PC-9 (cell line): ENCODE data around the gene ADPGK. TPM values are rescaled to one million over a fixed set of nuclear protein-coding genes. Genes with fewer than 3 reads are reported as not detected.
A peak's percentile ranks its signal among the peaks of the same experiment; 100 is the strongest.

Source experiments
- Bru-seq: library from RNA; stranded (reverse); fragments of 400-500 nt; gene quantifications from one replicate; lab custom pipeline; 2021; lab: Mats Ljungman, UMichigan
- BruChase-seq, 2 experiments: library from RNA; stranded (reverse); fragments of 400-500 nt; gene quantifications; one replicate each; lab custom pipeline; 2021; lab: Mats Ljungman, UMichigan
- BruUV-seq: library from RNA; stranded (reverse); fragments of 400-500 nt; replicated peaks from 2 replicates; lab custom pipeline; 2021; lab: Mats Ljungman, UMichigan
- CTCF ChIA-PET: fragments of 300-600 bp; sonication (Branson Sonifier 250); formaldehyde crosslinking; loops from one replicate; lab custom pipeline; 2022; ENCODE audit warnings: antibody characterized with exemption; lab: Charles Lee
- POLR2A ChIA-PET: fragments of 300-600 bp; sonication (Branson Sonifier 250); formaldehyde crosslinking; loops from one replicate; lab custom pipeline; 2022; ENCODE audit warnings: antibody characterized with exemption; ENCODE audit not compliant: unreplicated experiment; lab: Charles Lee
- DNase-seq, 2 experiments: peaks; one replicate each; pipeline versions ENCODE4 v3.0.0 to v3.0.0-alpha.2; 2015 to 2022; ENCODE audit warnings: mixed read lengths in 1 of 2
- H2AFZ ChIP-seq: fragments of 200-600 bp; sonication (generic); 2 replicates; pipeline ENCODE4 v1.8.1; 2017; ENCODE audit warnings: antibody characterized with exemption
- H3F3A ChIP-seq: fragments of 200-600 bp; sonication (generic); 2 replicates; pipeline ENCODE4 v1.8.1; 2017; ENCODE audit warnings: antibody characterized with exemption, mild to moderate bottlenecking, low read depth; ENCODE audit not compliant: insufficient read depth
- H3K27ac ChIP-seq: fragments of 200-600 bp; sonication (generic); 2 replicates; pipeline ENCODE4 v1.6.1; 2016; ENCODE audit warnings: mixed run types
- H3K27me3 ChIP-seq: fragments of 200-600 bp; sonication (generic); 2 replicates; pipeline ENCODE4 v1.6.1; 2016; ENCODE audit warnings: low read depth, mixed run types; ENCODE audit not compliant: insufficient read depth
- H3K36me3 ChIP-seq: fragments of 200-600 bp; sonication (generic); 2 replicates; pipeline ENCODE4 v1.6.1; 2016; ENCODE audit warnings: low read depth, mixed run types
- H3K4me1 ChIP-seq: fragments of 200-600 bp; sonication (generic); replicated peaks from 2 replicates; pipeline ENCODE4 v1.6.1; 2016; ENCODE audit warnings: mixed run types; ENCODE audit not compliant: insufficient read depth
- H3K4me2 ChIP-seq: fragments of 200-600 bp; sonication (generic); 2 replicates; pipeline ENCODE4 v1.6.1; 2017; ENCODE audit warnings: mixed run types
- H3K4me3 ChIP-seq: fragments of 200-600 bp; sonication (generic); 2 replicates; pipeline ENCODE4 v1.6.1; 2016; ENCODE audit warnings: mixed run types
- H3K79me2 ChIP-seq: fragments of 200-600 bp; sonication (generic); 2 replicates; pipeline ENCODE4 v1.6.1; 2017; ENCODE audit warnings: low read depth, mixed run types
- H3K9me2 ChIP-seq: fragments of 200-600 bp; sonication (generic); 2 replicates; pipeline ENCODE4 v1.8.1; 2017; ENCODE audit warnings: mild to moderate bottlenecking; ENCODE audit not compliant: insufficient read depth
- H3K9me3 ChIP-seq: fragments of 200-600 bp; sonication (generic); 2 replicates; pipeline ENCODE4 v1.8.1; 2016; ENCODE audit warnings: low read depth; ENCODE audit not compliant: insufficient read depth
- H4K20me1 ChIP-seq: fragments of 200-600 bp; sonication (generic); 2 replicates; pipeline ENCODE4 v1.8.1; 2017; ENCODE audit not compliant: insufficient read depth
- CTCF ChIP-seq: fragments of 200-600 bp; sonication (generic); conservative IDR thresholded peaks from 2 replicates; pipeline ENCODE4 v1.6.1; 2017; ENCODE audit warnings: mixed run types, antibody characterized with exemption, mild to moderate bottlenecking, moderate library complexity
- EZH2 ChIP-seq: fragments of 200-600 bp; sonication (generic); IDR thresholded peaks from 2 replicates; pipeline ENCODE4 v1.8.0; 2017; ENCODE audit warnings: antibody characterized with exemption, low read depth
- intact Hi-C: fragments of 100-400 bp; cut with micrococcal nuclease; formaldehyde crosslinking; loops from one replicate; pipeline ENCODE4 v1.10.0; 2022; ENCODE audit not compliant: unreplicated experiment
- long read RNA-seq: library from polyadenylated mRNA; stranded (forward); transcript quantifications from one replicate; pipeline ENCODE4 v2.0.0, GENCODE V29; 2022
- total RNA-seq: library from RNA; stranded (reverse); gene quantifications from 2 replicates; pipeline ENCODE4 v1.2.3, GENCODE V29; 2021

ADPGK gene
- total RNA-seq (40.3 and 48.6 TPM in 2 replicates), Bru-seq, nascent RNA (percentile 86 among the genes with signal in this experiment), BruChase-seq, experiment 1, labeled RNA remaining after a 2-hour chase (percentile 89 among the genes with signal in this experiment), BruChase-seq, experiment 2, labeled RNA remaining after a 6-hour chase (percentile 86 among the genes with signal in this experiment)
- long read RNA-seq, transcript ADPGK-201 (7 exons, 2,557 nt) = major isoform, 17 of 93 reads
- long read RNA-seq, partial matches to known transcripts = 4 of 93 reads
- long read RNA-seq, other reads (novel, unspliced or antisense) = 72 of 93 reads

GRCh38 chr15:72783640-72784455 is at the start of gene ADPGK:
Gene ADPGK, minus strand, starts transcription at chr15:72783758. Its CDS starts 67 bp downstream, at chr15:72783691.
- H3K79me2 ChIP-seq = peaks cover 37% of the 10 kb centered on the region
- peak within 1 kb of the TSS; percentile 95 for H2AFZ ChIP-seq
- TSS peak; percentile 83 for BruUV-seq
- peak within 1 kb of the TSS; percentile 64 for H3K4me3 ChIP-seq
- H3K4me1 ChIP-seq = peaks cover 21% of the 10 kb centered on the region
- POLR2A ChIA-PET = no interaction called here
- H3K36me3 ChIP-seq = 0 out of 2 replicates have a peak, but pooled peaks cover 3% of the 10 kb centered on the region
- peak within 1 kb of the TSS; percentile 99 for H3K4me2 ChIP-seq
- no peaks in the 10 kb centered on the region for H3K9me2 ChIP-seq
- H3K27me3 ChIP-seq = peaks cover 10% of the 10 kb centered on the region; the same call in 1 of the 2 replicates
- no peaks in the 10 kb centered on the region for H3F3A ChIP-seq
- no peaks in the 10 kb centered on the region for H3K9me3 ChIP-seq
- no peaks in the 10 kb centered on the region for H4K20me1 ChIP-seq
- peak; percentile 75 to 94 for DNase-seq
- CTCF ChIA-PET = no interaction called here
- intact Hi-C loops = loop anchor here (1.0 to 10.0 kb wide), 5 partner anchors 179 to 848 kb away; partner anchors contain the start of genes ARIH1 and NPTN
- peak; percentile 81 for TF ChIP-seq CTCF
- TF ChIP-seq EZH2 = no peak
- H3K27ac ChIP-seq = peak within 1 kb of the TSS; percentile 55

- DNase-seq = no peak
- ChIA-PET CTCF (no interaction called here), POLR2A (no interaction called here)
- no TSS peak for BruUV-seq
- Histone ChIP-seq H3K4me3 (no peak overlapping the region), H3K4me1 (no peaks in the 10 kb centered on the region), H2AFZ (no peak overlapping the region), H3K27ac (no peak overlapping the region), H3K9me2 (no peaks in the 10 kb centered on the region), H3K4me2 (no peak overlapping the region), H3K36me3 (no peaks in the 10 kb centered on the region), H3K9me3 (no peaks in the 10 kb centered on the region), H3F3A (no peaks in the 10 kb centered on the region), H3K79me2 (no peaks in the 10 kb centered on the region), H3K27me3 (peaks cover 40% of the 10 kb centered on the region), H4K20me1 (no peaks in the 10 kb centered on the region)
- intact Hi-C loops = no loop called here
- TF ChIP-seq CTCF (no peak), EZH2 (no peak)
These were observed 43.7 kb upstream of the ADPGK start for GRCh38 chr15:72827226-72827625.

GRCh38 chr15:72826611-72827010 is 43.1 kb upstream of the ADPGK start:
- Histone ChIP-seq H3F3A (no peaks in the 10 kb centered on the region), H3K9me3 (no peaks in the 10 kb centered on the region), H3K4me3 (no peak overlapping the region), H4K20me1 (no peaks in the 10 kb centered on the region), H3K4me1 (no peaks in the 10 kb centered on the region), H2AFZ (no peak overlapping the region), H3K27ac (no peak overlapping the region), H3K4me2 (no peak overlapping the region), H3K79me2 (no peaks in the 10 kb centered on the region), H3K36me3 (no peaks in the 10 kb centered on the region), H3K9me2 (no peaks in the 10 kb centered on the region), H3K27me3 (peaks cover 34% of the 10 kb centered on the region)
- BruUV-seq = no TSS peak
- no peak for TF ChIP-seq CTCF
- DNase-seq = no peak
- ChIA-PET POLR2A (no interaction called here), CTCF (no interaction called here)
- intact Hi-C loops = no loop called here
